K562 (cell line): ENCODE data around the gene ACSL6. TPM values are rescaled to one million over a fixed set of nuclear protein-coding genes. Genes with fewer than 3 reads are reported as not detected.

Experiments
- EHMT2 ChIP-seq: fragments of 450-650 bp; IDR thresholded peaks from 2 replicates; pipeline ENCODE4 v1.6.1; 2018; ENCODE audit warnings: antibody characterized with exemption
- MTA3 ChIP-seq: fragments of 450-650 bp; formaldehyde crosslinking; IDR thresholded peaks from 2 replicates; pipeline ENCODE4 v1.6.1; 2017; ENCODE audit warnings: mild to moderate bottlenecking, borderline replicate concordance
- U2AF1 ChIP-seq: fragments of 200-400 bp; formaldehyde crosslinking; optimal IDR thresholded peaks from 2 replicates; pipeline ENCODE3; 2017; ENCODE audit warnings: mild to moderate bottlenecking, low read depth, low read length, moderate library complexity
- polyA plus RNA-seq, 8 experiments: library from polyadenylated mRNA; depleted of rRNA in 4 of 8; stranded (reverse) in 5 of 8; unstranded in 3 of 8; fragments of >200 nt; fragmentation: Nextera tagmentation in 2 of 8; fragmentation: Illumina TruSeq in 1 of 8; extraction: Ambion mirVana in 2 of 8; extraction: Trizol in 1 of 8; gene quantifications; 2 replicates each; pipeline versions ENCODE4 v1.2.1 to v1.2.3, GENCODE V29; 2011 to 2014; ENCODE audit warnings: inconsistent platforms in 1 of 8, missing spikeins in 1 of 8
- total RNA-seq, 7 experiments: library from RNA; depleted of rRNA in 6 of 7; stranded (reverse); fragments of >200 nt in 6 of 7; fragmentation: Illumina TruSeq in 2 of 7; extraction: Trizol in 2 of 7; gene quantifications; 2 replicates each; pipeline versions ENCODE4 v1.2.1 to v1.2.3, GENCODE V29; 2011 to 2021; ENCODE audit warnings: low replicate concordance in 1 of 7
- TF ChIP-seq, protein P1 (sequence below): IDR thresholded peaks from 2 replicates; pipeline ENCODE4 v1.6.1; 2011; ENCODE audit warnings: borderline replicate concordance, low read depth, mild to moderate bottlenecking, moderate library complexity, low read length; ENCODE audit not compliant: insufficient read depth, poor library complexity, severe bottlenecking
- TF ChIP-seq, protein P2 (sequence below), 2 experiments: fragments of 250-450 bp in 1 of 2; fragments of 450-650 bp in 1 of 2; sonication (Bioruptor Pico) in 1 of 2; IDR thresholded peaks; 2 replicates each; pipeline versions ENCODE4 v1.6.1 to v1.8.0; 2016 to 2021; ENCODE audit warnings: mild to moderate bottlenecking in 2 of 2, moderate library complexity in 2 of 2, missing compliant biosample characterization in 1 of 2, missing genetic modification characterization in 1 of 2
- TF ChIP-seq, protein P3 (sequence below), 2 experiments: fragments of 450-650 bp; conservative IDR thresholded peaks; 2 replicates each; pipeline ENCODE4 v1.6.1; 2017; ENCODE audit warnings: mild to moderate bottlenecking in 2 of 2, moderate library complexity in 2 of 2
- TF ChIP-seq, protein P4 (sequence below), 2 experiments: fragments of 450-650 bp in 1 of 2; IDR thresholded peaks; 2 replicates each; pipeline ENCODE4 v1.6.1; 2011 to 2017; ENCODE audit warnings: low read depth in 2 of 2, antibody characterized with exemption in 1 of 2, borderline replicate concordance in 1 of 2, low read length in 1 of 2, mild to moderate bottlenecking in 1 of 2, mixed read lengths in 1 of 2; ENCODE audit not compliant: control insufficient read depth in 1 of 2

ACSL6 gene
- total and polyA plus RNA-seq, 9 of the 15 experiments (the other 6 are each of a cell fraction or from before 2014, with no cell fraction given), result 0.50 to 1.5 (median 0.69) TPM

DNA sequence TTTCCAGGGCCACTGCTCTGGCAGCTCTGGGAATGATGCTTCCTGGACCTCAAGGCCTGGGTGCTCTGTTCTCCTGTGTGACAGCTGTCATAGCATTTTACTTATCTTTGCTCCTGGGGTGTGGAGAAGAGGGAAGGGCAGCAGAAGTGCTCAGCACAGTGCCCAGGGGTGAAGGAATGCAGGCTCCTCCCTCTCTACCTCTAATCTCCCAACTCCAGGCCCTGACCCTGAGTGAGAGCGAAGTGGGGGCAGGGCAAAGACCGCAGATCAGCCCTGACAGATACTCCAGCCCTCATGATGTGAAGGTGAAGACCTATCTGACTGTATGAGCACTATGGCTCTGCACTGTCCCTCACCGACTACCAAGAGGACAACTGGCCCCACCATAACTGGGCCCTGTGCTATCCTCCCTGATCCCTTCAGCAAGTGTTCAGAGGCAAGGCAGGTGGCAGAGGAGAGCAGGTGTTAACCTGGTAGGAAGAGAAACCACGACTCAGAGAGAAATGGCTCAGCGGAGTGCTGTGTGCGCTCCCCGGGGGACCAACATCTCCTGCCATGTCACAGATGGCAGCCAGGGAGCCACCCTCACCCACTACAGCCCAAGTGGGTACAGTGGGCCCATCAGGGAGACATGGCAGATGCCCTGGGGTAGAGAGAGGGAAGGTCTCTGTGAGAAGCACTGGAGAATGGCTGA, 16.8 kb downstream of the ACSL6 start (continued):
- TF ChIP-seq, protein P1, sequence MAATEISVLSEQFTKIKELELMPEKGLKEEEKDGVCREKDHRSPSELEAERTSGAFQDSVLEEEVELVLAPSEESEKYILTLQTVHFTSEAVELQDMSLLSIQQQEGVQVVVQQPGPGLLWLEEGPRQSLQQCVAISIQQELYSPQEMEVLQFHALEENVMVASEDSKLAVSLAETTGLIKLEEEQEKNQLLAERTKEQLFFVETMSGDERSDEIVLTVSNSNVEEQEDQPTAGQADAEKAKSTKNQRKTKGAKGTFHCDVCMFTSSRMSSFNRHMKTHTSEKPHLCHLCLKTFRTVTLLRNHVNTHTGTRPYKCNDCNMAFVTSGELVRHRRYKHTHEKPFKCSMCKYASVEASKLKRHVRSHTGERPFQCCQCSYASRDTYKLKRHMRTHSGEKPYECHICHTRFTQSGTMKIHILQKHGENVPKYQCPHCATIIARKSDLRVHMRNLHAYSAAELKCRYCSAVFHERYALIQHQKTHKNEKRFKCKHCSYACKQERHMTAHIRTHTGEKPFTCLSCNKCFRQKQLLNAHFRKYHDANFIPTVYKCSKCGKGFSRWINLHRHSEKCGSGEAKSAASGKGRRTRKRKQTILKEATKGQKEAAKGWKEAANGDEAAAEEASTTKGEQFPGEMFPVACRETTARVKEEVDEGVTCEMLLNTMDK, result no peak
- TF ChIP-seq, protein P2, sequence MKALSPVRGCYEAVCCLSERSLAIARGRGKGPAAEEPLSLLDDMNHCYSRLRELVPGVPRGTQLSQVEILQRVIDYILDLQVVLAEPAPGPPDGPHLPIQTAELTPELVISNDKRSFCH (CRISPR knock-in tag; IDR thresholded peaks at IDR 0.05), result no peak
- TF ChIP-seq, protein P2 (tag; IDR thresholded peaks at IDR 0.05), result peak; percentile 81; the same call in 1 of the 2 replicates
- TF ChIP-seq MTA3, result peak; percentile 86
- TF ChIP-seq, protein P3, sequence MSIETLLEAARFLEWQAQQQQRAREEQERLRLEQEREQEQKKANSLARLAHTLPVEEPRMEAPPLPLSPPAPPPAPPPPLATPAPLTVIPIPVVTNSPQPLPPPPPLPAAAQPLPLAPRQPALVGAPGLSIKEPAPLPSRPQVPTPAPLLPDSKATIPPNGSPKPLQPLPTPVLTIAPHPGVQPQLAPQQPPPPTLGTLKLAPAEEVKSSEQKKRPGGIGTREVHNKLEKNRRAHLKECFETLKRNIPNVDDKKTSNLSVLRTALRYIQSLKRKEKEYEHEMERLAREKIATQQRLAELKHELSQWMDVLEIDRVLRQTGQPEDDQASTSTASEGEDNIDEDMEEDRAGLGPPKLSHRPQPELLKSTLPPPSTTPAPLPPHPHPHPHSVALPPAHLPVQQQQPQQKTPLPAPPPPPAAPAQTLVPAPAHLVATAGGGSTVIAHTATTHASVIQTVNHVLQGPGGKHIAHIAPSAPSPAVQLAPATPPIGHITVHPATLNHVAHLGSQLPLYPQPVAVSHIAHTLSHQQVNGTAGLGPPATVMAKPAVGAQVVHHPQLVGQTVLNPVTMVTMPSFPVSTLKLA (conservative IDR thresholded peaks at IDR 0.05), result peak in 1 of 2 experiments; percentile 77; a peak in 2 of 4 replicates
- TF ChIP-seq U2AF1, result no peak
- TF ChIP-seq, protein P4, sequence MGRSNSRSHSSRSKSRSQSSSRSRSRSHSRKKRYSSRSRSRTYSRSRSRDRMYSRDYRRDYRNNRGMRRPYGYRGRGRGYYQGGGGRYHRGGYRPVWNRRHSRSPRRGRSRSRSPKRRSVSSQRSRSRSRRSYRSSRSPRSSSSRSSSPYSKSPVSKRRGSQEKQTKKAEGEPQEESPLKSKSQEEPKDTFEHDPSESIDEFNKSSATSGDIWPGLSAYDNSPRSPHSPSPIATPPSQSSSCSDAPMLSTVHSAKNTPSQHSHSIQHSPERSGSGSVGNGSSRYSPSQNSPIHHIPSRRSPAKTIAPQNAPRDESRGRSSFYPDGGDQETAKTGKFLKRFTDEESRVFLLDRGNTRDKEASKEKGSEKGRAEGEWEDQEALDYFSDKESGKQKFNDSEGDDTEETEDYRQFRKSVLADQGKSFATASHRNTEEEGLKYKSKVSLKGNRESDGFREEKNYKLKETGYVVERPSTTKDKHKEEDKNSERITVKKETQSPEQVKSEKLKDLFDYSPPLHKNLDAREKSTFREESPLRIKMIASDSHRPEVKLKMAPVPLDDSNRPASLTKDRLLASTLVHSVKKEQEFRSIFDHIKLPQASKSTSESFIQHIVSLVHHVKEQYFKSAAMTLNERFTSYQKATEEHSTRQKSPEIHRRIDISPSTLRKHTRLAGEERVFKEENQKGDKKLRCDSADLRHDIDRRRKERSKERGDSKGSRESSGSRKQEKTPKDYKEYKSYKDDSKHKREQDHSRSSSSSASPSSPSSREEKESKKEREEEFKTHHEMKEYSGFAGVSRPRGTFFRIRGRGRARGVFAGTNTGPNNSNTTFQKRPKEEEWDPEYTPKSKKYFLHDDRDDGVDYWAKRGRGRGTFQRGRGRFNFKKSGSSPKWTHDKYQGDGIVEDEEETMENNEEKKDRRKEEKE (IDR thresholded peaks at IDR 0.05; ENCODE audit: borderline replicate concordance in 1 of 2, control insufficient read depth in 1 of 2, low read depth in 2 of 2, low read length in 1 of 2), result no peak
- 0 out of 2 replicates have a peak, but pooled peaks have one; percentile 44 for TF ChIP-seq EHMT2
